HFF-Myc (cell line): ENCODE results near the gene FAM229B.

Experiments
- DNase-seq: peaks from one replicate; pipeline ENCODE4 v3.0.0-alpha.2; 2011; ENCODE audit warnings: low read depth; ENCODE audit errors: extremely low read depth
- H3K4me3 ChIP-seq: replicated peaks from 2 replicates; pipeline ENCODE4 v1.5.1; 2011; ENCODE audit warnings: low read depth, mild to moderate bottlenecking, control low read depth, low read length
- CTCF ChIP-seq: IDR thresholded peaks from 2 replicates; pipeline ENCODE4 v1.5.1; 2012; ENCODE audit warnings: mild to moderate bottlenecking, low read depth, low read length, control low read depth; ENCODE audit errors: missing control alignments

FAM229B gene

GRCh38 chr6:112130878-112131277 lies 43.5 kb downstream of the FAM229B start:
- no peak for DNase-seq
- no peak overlapping the region for H3K4me3 ChIP-seq
- TF ChIP-seq CTCF, result no peak

- H3K4me3 ChIP-seq, result no peak overlapping the region
- no peak for TF ChIP-seq CTCF
- no peak for DNase-seq
These were observed 51.7 kb downstream of the FAM229B start for GRCh38 chr6:112139052-112139451.

GRCh38 chr6:112141707-112142106 lies 54.3 kb downstream of the FAM229B start:
- no peak overlapping the region for H3K4me3 ChIP-seq
- DNase-seq, result no peak
- no peak for TF ChIP-seq CTCF

GRCh38 chr6:112144145-112144926 lies 56.9 kb downstream of the FAM229B start:
- H3K4me3 ChIP-seq, result no peak overlapping the region
- peak; percentile 63 for DNase-seq

GRCh38 chr6:112145080-112145573 lies 57.7 kb downstream of the FAM229B start:
- no peak for TF ChIP-seq CTCF
- no peak overlapping the region for H3K4me3 ChIP-seq
- DNase-seq, result no peak

More at GRCh38 chr6:112144145-112144926, 56.9 kb downstream of the FAM229B start:
- TF ChIP-seq CTCF, result no peak

- TF ChIP-seq CTCF, result no peak
- H3K4me3 ChIP-seq, result no peak overlapping the region
- no peak for DNase-seq
These were observed 60.7 kb downstream of the FAM229B start for GRCh38 chr6:112148103-112148502.

- no peak for DNase-seq
- no peak overlapping the region for H3K4me3 ChIP-seq
- TF ChIP-seq CTCF, result no peak
These were observed 61.8 kb downstream of the FAM229B start for GRCh38 chr6:112149236-112149635.
